ENCODE results near the gene CPT1C.
A peak's percentile ranks its signal among the peaks of the same experiment; 100 is the strongest.

Gene CPT1C

GRCh38 chr19:49682274-49682673 lies 8.6 kb upstream of the CPT1C start:
- no peak overlapping the region for H3K4me3 Mint-ChIP-seq

GRCh38 chr19:49683814-49684250 lies 7.1 kb upstream of the CPT1C start:
- Mint-ChIP-seq H3K4me3 (no peak overlapping the region), H3K27me3 (no peaks in the 10 kb centered on the region), H3K27ac (no peak overlapping the region), H3K36me3 (peaks cover 44% of the 10 kb centered on the region), H3K4me1 (peaks cover 25% of the 10 kb centered on the region), H3K9me3 (no peaks in the 10 kb centered on the region)
- no peak for DNase-seq
- CTCF ChIA-PET = no interaction called here

More at GRCh38 chr19:49682274-49682673, 8.6 kb upstream of the CPT1C start:
- H3K4me1 Mint-ChIP-seq = peaks cover 30% of the 10 kb centered on the region
- no peak overlapping the region for H3K27ac Mint-ChIP-seq
- no peak for DNase-seq
- no peaks in the 10 kb centered on the region for H3K9me3 Mint-ChIP-seq
- CTCF ChIA-PET = no interaction called here
- H3K36me3 Mint-ChIP-seq = peaks cover 35% of the 10 kb centered on the region
- H3K27me3 Mint-ChIP-seq = no peaks in the 10 kb centered on the region

- CTCF ChIA-PET = interaction anchor here (0.6 to 1.1 kb wide), 2 partner anchors 84 to 233 kb away, joined by 3 read pairs; partner anchors contain the start of gene PIH1D1
- no peaks in the 10 kb centered on the region for H3K27me3 Mint-ChIP-seq
- DNase-seq = no peak
- H3K4me3 Mint-ChIP-seq = no peak overlapping the region
- peaks cover 44% of the 10 kb centered on the region for H3K36me3 Mint-ChIP-seq
- H3K9me3 Mint-ChIP-seq = no peaks in the 10 kb centered on the region
- peaks cover 27% of the 10 kb centered on the region for H3K4me1 Mint-ChIP-seq
- H3K27ac Mint-ChIP-seq = no peak overlapping the region
Measured at GRCh38 chr19:49684251-49684982, 6.5 kb upstream of the CPT1C start.

DNA sequence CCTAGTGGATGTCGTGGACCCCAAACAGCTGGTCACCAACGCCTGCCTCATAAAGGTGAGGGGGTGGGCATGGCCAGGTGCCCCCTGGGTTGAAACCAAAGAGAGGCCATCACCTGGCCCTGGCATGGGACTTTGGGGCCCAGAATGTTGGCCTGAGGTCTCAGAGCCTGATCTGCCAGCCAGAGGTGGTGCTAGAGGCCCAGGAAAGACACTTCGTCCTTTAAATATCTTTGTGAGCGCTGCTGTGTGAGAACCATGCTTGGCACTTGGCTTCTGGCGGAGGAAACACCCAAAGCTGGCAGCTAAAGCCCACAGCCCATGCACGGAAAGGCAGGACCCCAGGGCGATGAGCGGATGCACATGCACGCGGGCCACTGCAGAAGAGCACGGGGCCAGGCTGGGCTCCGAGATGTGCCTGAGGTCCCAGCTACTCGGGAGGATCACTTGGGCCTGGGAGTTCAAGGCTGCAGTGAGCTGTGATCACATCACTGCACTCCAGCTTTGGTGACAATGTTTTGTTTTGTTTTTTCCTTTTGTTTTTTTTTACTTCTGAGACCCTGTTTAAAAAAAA lies 5.8 kb upstream of the CPT1C start:
- Mint-ChIP-seq H3K36me3 (peaks cover 47% of the 10 kb centered on the region), H3K4me3 (no peak overlapping the region), H3K9me3 (no peaks in the 10 kb centered on the region), H3K4me1 (peaks cover 26% of the 10 kb centered on the region), H3K27me3 (peaks cover 5% of the 10 kb centered on the region), H3K27ac (no peak overlapping the region)
- no peak for DNase-seq
- CTCF ChIA-PET = interaction anchor here (0.6 to 1.7 kb wide), 3 partner anchors 83 to 233 kb away, joined by 3 to 4 read pairs (median 3); partner anchors contain the start of gene PIH1D1

- no peaks in the 10 kb centered on the region for H3K9me3 Mint-ChIP-seq
Measured at GRCh38 chr19:49685845-49686332, 5.0 kb upstream of the CPT1C start.

GRCh38 chr19:49686503-49687088 lies 4.3 kb upstream of the CPT1C start:
- CTCF ChIA-PET = interaction anchor here (0.6 to 1.7 kb wide), 3 partner anchors 8 to 180 kb away, joined by 3 to 5 read pairs (median 4); no protein-coding TSS in a partner anchor
- Mint-ChIP-seq H3K4me1 (peaks cover 31% of the 10 kb centered on the region), H3K27me3 (peaks cover 21% of the 10 kb centered on the region), H3K36me3 (peaks cover 45% of the 10 kb centered on the region), H3K4me3 (no peak overlapping the region), H3K27ac (no peak overlapping the region), H3K9me3 (no peaks in the 10 kb centered on the region)
- no peak for DNase-seq

More at GRCh38 chr19:49685845-49686332, 5.0 kb upstream of the CPT1C start:
- CTCF ChIA-PET = interaction anchor here (1.7 kb wide), 2 partner anchors 10 to 179 kb away, joined by 4 to 5 read pairs; no protein-coding TSS in a partner anchor
- no peak for DNase-seq
- H3K27me3 Mint-ChIP-seq = peaks cover 13% of the 10 kb centered on the region
- no peak overlapping the region for H3K27ac Mint-ChIP-seq
- H3K36me3 Mint-ChIP-seq = peaks cover 48% of the 10 kb centered on the region
- H3K4me3 Mint-ChIP-seq = no peak overlapping the region
- H3K4me1 Mint-ChIP-seq = peaks cover 26% of the 10 kb centered on the region

DNA sequence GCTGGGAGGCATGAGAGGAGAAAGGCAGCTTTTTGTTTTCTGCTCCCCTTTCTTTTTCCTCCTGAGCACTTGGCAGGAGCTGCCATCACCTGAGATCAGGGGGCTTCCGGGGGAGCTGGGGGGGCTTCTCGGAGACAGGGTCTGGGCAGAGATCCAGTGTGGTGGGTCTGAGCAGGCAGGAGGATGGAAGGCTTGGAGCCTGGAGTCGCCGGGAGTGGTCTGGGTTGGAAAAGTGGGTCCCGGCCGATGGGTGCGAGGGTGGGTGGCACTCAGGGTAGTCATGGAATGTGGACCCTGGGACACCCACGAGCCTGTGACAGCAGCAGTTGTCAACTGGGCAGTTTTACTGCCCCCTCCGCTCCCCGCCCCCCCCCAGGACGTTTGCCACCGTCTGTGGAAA lies 3.8 kb upstream of the CPT1C start:
- Mint-ChIP-seq H3K27me3 (peaks cover 26% of the 10 kb centered on the region), H3K36me3 (peaks cover 42% of the 10 kb centered on the region), H3K4me1 (peaks cover 33% of the 10 kb centered on the region)

GRCh38 chr19:49687566-49688316 lies 3.2 kb upstream of the CPT1C start:
- Mint-ChIP-seq H3K36me3 (peaks cover 38% of the 10 kb centered on the region), H3K4me1 (peaks cover 35% of the 10 kb centered on the region), H3K9me3 (no peaks in the 10 kb centered on the region), H3K27ac (peak overlapping the region; percentile 47), H3K4me3 (no peak overlapping the region), H3K27me3 (peaks cover 32% of the 10 kb centered on the region)
- CTCF ChIA-PET = interaction anchor here (1.7 kb wide), 1 partner anchor 12 kb away, joined by 5 read pairs; no protein-coding TSS in a partner anchor
- no peak for DNase-seq

More for the DNA sequence above, 3.8 kb upstream of the CPT1C start:
- Mint-ChIP-seq H3K9me3 (no peaks in the 10 kb centered on the region), H3K4me3 (no peak overlapping the region), H3K27ac (no peak overlapping the region)
- DNase-seq = no peak
- CTCF ChIA-PET = interaction anchor here (1.7 kb wide), 1 partner anchor 11 kb away, joined by 5 read pairs; no protein-coding TSS in a partner anchor

- H3K36me3 Mint-ChIP-seq = peaks cover 37% of the 10 kb centered on the region
- no peak overlapping the region for H3K4me3 Mint-ChIP-seq
- CTCF ChIA-PET = interaction anchor here (0.7 to 0.9 kb wide), 2 partner anchors 25 to 29 kb away, joined by 3 read pairs; no protein-coding TSS in a partner anchor
- no peaks in the 10 kb centered on the region for H3K9me3 Mint-ChIP-seq
- H3K4me1 Mint-ChIP-seq = peaks cover 35% of the 10 kb centered on the region
- peak overlapping the region; percentile 46 for H3K27ac Mint-ChIP-seq
- peaks cover 40% of the 10 kb centered on the region for H3K27me3 Mint-ChIP-seq
- DNase-seq = no peak
Measured at GRCh38 chr19:49688531-49689132, 2.3 kb upstream of the CPT1C start.

DNA sequence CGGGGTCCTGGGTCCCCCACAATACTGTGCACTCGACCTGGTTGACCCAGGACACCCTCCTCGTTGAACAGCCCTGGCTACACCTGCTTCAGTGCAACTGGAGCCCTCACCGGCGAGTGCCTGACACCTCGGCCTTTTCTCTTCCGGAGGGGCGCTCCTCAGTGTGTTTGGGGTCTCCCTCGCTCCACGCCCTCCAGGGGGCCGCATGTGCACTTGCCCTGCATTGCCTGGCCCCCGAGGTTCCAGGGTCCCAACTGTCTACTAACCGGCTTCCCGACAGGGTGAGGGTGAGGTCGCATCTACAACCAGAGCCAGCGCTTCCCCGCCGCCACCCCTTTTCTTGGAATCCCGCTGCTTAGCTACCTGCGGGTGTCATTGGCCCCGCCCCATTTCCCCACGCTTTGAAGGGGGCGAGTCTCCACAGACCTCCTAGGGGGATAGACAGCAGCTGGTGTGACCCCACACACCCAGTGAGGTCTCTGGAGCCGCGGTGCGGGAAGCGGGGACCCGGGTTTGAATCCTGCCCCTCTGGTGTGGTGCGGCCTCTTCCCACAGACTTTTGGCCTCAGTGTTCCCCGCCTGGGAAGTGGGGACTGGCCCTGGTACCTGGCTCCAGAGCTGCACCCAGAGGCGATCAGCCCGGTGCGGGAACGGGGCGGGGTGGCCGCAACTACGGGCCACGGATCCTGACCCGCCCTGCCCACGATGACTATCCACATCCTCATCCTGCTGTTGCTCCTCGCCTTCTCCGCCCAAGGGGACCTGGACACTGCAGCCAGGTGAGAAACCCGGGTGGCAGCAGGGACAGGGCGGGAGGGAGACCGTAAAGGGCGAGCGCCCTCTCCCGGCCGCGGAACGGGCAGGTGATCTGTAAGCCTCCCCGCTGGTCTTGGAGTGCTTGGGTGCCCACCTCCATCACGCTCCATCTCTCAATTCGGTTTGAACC lies 1.5 kb upstream of the CPT1C start, which contains the start of gene ADM5:
Gene ADM5 (plus strand): TSS at position 462 of the 946 bp plus-strand sequence. CDS start 244 bp downstream, at position 706.
- Mint-ChIP-seq H3K36me3 (peaks cover 29% of the 10 kb centered on the region), H3K4me3 (peak within 1 kb of the TSS; percentile 75), H3K27me3 (peaks cover 41% of the 10 kb centered on the region), H3K9me3 (no peaks in the 10 kb centered on the region), H3K27ac (peak within 1 kb of the TSS; percentile 46), H3K4me1 (peaks cover 35% of the 10 kb centered on the region)
- DNase-seq = peak; percentile 51
- CTCF ChIA-PET = interaction anchor here (0.7 to 0.9 kb wide), 2 partner anchors 24 to 28 kb away, joined by 3 read pairs; no protein-coding TSS in a partner anchor

DNA sequence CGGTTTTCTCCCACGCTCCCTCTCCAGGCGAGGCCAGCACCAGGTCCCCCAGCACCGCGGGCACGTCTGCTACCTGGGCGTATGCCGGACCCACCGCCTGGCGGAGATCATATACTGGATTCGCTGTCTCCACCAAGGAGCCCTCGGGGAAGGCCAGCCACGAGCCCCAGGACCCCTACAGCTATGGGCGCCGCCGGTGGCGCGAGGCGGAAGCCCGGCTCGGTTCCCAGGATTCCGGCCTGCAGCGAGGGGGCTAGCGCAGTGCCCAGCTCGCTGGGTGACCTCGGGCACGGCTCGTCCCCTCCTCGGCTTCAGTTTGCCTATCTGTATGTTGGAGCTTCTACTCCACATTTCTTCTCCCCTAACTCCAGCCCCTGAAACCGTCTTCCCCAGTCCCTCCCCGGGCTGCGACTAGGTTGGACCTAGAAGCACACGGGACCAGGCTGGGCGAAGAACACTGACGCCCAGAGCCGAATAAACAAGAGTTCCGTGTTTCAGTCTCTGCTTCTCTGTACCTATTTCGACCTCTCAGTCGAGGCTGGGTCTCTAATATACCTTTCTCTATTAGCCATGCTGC lies 749 bp upstream of the CPT1C start:
- H3K27ac Mint-ChIP-seq = no peak overlapping the region
- DNase-seq = no peak
- H3K9me3 Mint-ChIP-seq = no peaks in the 10 kb centered on the region
- CTCF ChIA-PET = no interaction called here
- H3K4me1 Mint-ChIP-seq = peaks cover 35% of the 10 kb centered on the region
- H3K27me3 Mint-ChIP-seq = peaks cover 46% of the 10 kb centered on the region
- H3K4me3 Mint-ChIP-seq = peak overlapping the region; percentile 75
- H3K36me3 Mint-ChIP-seq = peaks cover 25% of the 10 kb centered on the region

All from activated naive CD4-positive, alpha-beta T cell treated with anti-CD3 and anti-CD28 coated beads, Interleukin-2, amount 10 ng/mL, durations not matched to agents 7 days and 5 days (primary cell).